SKM-1 (cell line): ENCODE results near the gene USP17L26.
"Not testable (repeated sequence)": the region's sequence is repeated elsewhere in the genome, so short reads cannot be mapped to it uniquely, and the experiment has no call there.

Experiments
- DNase-seq: peaks from one replicate; lab custom pipeline; 2025; ENCODE audit not compliant: unreplicated experiment; lab: John Stamatoyannopoulos, UW

USP17L26 gene, protein sequence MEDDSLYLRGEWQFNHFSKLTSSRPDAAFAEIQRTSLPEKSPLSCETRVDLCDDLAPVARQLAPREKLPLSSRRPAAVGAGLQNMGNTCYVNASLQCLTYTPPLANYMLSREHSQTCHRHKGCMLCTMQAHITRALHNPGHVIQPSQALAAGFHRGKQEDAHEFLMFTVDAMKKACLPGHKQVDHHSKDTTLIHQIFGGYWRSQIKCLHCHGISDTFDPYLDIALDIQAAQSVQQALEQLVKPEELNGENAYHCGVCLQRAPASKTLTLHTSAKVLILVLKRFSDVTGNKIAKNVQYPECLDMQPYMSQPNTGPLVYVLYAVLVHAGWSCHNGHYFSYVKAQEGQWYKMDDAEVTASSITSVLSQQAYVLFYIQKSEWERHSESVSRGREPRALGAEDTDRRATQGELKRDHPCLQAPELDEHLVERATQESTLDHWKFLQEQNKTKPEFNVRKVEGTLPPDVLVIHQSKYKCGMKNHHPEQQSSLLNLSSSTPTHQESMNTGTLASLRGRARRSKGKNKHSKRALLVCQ

DNA sequence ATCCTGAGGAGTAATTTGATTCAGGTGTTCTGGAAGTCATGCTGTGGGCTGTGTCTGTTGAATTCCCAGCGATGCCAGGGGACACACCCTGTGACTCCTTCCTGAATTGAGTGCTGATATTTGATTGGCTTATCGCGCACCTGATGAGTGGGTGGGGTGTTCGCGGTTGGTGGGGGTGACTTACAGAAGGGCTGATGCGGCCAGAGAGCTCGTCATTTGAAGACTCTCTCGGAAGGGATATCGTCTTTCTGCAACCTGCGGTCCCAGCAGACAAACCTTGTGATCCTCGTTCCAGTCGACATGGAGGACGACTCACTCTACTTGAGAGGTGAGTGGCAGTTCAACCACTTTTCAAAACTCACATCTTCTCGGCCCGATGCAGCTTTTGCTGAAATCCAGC is at the start of gene USP17L26:
Gene USP17L26, plus strand, starts transcription at position 301 of the 400 bp plus-strand sequence. Its CDS starts 0 bp downstream, at position 301.
- DNase-seq = not testable (repeated sequence)

DNA sequence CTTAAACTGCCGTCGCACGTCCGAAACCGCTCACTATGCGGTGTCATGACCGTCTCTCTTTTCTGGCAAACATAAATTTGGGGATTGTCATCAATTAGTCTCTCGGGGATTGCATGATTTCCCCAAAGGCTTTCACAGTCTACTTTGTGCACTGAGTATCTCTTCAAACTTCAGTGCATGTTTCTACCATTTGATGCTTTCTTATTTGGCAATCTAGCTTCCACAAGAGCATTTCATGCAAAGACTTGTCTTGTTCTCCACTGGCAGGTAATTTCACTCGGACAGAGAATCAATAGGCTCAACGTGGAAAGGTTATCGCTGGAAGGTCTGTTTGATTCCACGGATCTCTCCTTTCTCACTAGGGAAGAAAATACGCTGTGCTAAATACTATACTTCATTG is 10.3 kb upstream of the USP17L26 start:
- DNase-seq = not testable (repeated sequence)

DNA sequence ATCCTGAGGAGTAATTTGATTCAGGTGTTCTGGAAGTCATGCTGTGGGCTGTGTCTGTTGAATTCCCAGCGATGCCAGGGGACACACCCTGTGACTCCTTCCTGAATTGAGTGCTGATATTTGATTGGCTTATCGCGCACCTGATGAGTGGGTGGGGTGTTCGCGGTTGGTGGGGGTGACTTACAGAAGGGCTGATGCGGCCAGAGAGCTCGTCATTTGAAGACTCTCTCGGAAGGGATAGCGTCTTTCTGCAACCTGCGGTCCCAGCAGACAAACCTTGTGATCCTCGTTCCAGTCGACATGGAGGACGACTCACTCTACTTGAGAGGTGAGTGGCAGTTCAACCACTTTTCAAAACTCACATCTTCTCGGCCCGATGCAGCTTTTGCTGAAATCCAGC is 9.6 kb upstream of the USP17L26 start, which contains the start of gene USP17L24:
Gene USP17L24, plus strand, starts transcription at position 301 of the 400 bp plus-strand sequence. Its CDS starts 0 bp downstream, at position 301.
- not testable (repeated sequence) for DNase-seq

DNA sequence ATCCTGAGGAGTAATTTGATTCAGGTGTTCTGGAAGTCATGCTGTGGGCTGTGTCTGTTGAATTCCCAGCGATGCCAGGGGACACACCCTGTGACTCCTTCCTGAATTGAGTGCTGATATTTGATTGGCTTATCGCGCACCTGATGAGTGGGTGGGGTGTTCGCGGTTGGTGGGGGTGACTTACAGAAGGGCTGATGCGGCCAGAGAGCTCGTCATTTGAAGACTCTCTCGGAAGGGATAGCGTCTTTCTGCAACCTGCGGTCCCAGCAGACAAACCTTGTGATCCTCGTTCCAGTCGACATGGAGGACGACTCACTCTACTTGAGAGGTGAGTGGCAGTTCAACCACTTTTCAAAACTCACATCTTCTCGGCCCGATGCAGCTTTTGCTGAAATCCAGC is 4.8 kb upstream of the USP17L26 start, which contains the start of gene USP17L25:
Gene USP17L25, plus strand, starts transcription at position 301 of the 400 bp plus-strand sequence. Its CDS starts 0 bp downstream, at position 301.
- DNase-seq = not testable (repeated sequence)

DNA sequence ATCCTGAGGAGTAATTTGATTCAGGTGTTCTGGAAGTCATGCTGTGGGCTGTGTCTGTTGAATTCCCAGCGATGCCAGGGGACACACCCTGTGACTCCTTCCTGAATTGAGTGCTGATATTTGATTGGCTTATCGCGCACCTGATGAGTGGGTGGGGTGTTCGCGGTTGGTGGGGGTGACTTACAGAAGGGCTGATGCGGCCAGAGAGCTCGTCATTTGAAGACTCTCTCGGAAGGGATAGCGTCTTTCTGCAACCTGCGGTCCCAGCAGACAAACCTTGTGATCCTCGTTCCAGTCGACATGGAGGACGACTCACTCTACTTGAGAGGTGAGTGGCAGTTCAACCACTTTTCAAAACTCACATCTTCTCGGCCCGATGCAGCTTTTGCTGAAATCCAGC is 4.6 kb downstream of the USP17L26 start, which contains the start of gene USP17L5:
Gene USP17L5, plus strand, starts transcription at position 301 of the 400 bp plus-strand sequence. Its CDS starts 0 bp downstream, at position 301.
- not testable (repeated sequence) for DNase-seq

DNA sequence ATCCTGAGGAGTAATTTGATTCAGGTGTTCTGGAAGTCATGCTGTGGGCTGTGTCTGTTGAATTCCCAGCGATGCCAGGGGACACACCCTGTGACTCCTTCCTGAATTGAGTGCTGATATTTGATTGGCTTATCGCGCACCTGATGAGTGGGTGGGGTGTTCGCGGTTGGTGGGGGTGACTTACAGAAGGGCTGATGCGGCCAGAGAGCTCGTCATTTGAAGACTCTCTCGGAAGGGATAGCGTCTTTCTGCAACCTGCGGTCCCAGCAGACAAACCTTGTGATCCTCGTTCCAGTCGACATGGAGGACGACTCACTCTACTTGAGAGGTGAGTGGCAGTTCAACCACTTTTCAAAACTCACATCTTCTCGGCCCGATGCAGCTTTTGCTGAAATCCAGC is 9.4 kb downstream of the USP17L26 start, which contains the start of gene USP17L27:
Gene USP17L27, plus strand, starts transcription at position 301 of the 400 bp plus-strand sequence. Its CDS starts 0 bp downstream, at position 301.
- DNase-seq = not testable (repeated sequence)

DNA sequence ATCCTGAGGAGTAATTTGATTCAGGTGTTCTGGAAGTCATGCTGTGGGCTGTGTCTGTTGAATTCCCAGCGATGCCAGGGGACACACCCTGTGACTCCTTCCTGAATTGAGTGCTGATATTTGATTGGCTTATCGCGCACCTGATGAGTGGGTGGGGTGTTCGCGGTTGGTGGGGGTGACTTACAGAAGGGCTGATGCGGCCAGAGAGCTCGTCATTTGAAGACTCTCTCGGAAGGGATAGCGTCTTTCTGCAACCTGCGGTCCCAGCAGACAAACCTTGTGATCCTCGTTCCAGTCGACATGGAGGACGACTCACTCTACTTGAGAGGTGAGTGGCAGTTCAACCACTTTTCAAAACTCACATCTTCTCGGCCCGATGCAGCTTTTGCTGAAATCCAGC is 14.1 kb downstream of the USP17L26 start, which contains the start of gene USP17L28:
Gene USP17L28, plus strand, starts transcription at position 301 of the 400 bp plus-strand sequence. Its CDS starts 0 bp downstream, at position 301.
- DNase-seq = not testable (repeated sequence)

DNA sequence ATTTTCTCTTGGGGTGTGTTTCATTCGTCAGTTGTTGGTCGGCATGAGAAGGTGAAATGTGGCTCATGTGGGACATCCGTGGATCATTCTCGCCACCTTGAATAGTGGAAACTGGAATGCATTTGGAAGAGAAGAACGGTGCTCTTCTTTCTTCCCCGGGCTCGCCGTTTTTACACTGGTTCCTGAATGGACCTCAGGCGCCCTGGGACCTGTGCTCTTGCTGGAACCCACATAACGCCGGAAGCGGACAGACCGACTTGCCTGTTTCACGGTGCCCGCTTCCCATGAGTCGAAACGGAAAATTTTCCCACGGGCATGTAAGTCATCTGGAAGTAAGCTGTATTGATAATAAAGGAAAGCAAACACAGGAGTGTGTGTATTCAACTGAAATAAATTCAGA is 16.4 kb downstream of the USP17L26 start:
- DNase-seq = not testable (repeated sequence)

DNA sequence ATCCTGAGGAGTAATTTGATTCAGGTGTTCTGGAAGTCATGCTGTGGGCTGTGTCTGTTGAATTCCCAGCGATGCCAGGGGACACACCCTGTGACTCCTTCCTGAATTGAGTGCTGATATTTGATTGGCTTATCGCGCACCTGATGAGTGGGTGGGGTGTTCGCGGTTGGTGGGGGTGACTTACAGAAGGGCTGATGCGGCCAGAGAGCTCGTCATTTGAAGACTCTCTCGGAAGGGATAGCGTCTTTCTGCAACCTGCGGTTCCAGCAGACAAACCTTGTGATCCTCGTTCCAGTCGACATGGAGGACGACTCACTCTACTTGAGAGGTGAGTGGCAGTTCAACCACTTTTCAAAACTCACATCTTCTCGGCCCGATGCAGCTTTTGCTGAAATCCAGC is 18.9 kb downstream of the USP17L26 start, which contains the start of gene USP17L29:
Gene USP17L29, plus strand, starts transcription at position 301 of the 400 bp plus-strand sequence. Its CDS starts 0 bp downstream, at position 301.
- not testable (repeated sequence) for DNase-seq

DNA sequence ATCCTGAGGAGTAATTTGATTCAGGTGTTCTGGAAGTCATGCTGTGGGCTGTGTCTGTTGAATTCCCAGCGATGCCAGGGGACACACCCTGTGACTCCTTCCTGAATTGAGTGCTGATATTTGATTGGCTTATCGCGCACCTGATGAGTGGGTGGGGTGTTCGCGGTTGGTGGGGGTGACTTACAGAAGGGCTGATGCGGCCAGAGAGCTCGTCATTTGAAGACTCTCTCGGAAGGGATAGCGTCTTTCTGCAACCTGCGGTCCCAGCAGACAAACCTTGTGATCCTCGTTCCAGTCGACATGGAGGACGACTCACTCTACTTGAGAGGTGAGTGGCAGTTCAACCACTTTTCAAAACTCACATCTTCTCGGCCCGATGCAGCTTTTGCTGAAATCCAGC is 28.4 kb downstream of the USP17L26 start, which contains the start of gene USP17L30:
Gene USP17L30, plus strand, starts transcription at position 301 of the 400 bp plus-strand sequence. Its CDS starts 0 bp downstream, at position 301.
- not testable (repeated sequence) for DNase-seq

DNA sequence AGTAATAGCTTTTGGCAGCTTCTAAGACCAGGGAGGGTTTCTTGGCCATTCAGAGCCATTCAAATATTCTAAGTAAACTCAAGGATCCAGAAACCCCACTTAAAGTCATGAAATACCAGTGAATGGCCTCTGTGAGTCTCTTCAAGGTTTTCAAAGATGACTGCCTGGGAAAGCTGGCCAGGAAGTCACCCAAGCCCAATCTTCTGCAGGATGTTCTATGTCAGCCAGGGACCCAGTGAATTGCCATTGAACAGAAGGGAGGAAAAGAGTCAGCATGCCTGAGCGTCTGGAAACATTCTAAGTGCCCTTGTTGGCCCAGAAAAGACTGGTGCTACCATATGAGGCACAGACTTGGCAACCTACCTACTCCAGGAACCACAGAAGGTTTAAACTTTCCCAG is 45.4 kb downstream of the USP17L26 start:
- not testable (repeated sequence) for DNase-seq

DNA sequence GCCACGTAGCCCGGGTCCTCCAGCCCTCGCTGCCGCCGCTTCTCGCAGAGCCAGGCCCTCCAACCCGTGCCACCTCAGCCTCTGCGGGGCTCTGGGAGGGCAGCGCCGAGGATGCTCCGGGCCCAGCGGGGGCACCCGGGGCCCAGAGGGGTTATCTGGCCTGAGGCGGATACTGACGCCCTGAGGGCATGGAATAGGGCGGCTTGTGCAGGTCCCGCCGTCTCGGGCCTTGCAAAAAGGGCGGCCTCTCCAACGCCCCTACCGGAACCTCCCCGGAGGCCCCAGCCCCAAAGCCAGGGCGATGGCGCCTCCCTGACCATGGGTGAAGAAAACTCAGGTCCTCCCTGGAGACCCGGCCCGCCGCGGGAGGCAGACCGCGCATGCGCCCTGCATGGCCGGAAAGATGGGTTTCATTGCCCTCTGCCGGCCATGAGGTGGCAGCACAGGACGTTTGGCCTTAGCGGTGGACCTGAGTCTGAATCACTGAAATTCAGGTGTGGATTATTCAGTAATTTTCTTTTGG is 46.6 kb downstream of the USP17L26 start:
- DNase-seq = not testable (repeated sequence)

DNA sequence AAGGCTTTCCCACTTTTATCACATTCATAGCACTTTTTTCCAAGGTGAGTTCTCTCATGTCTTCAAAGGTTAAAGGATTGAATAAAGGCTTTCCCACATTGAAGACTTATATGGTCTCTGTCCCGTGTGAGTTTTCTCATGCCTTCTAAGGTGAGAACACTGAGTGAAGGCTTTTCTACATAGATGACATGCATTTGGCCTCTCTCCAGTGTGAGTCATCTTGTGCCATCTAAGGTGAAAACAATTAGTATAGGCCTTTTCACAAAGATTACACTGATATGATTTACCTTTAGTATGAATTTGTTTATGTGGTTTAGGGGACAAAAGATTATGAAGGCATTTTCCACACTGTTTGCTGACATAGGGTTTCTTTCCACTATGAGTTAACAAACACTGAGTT is 49.7 kb downstream of the USP17L26 start:
- no peak for DNase-seq
